Mesothelial cell of epicardium (in vitro differentiated cells): ENCODE measurements around the gene UBXN10. TPM values are rescaled to one million over a fixed set of nuclear protein-coding genes. Genes with fewer than 3 reads are reported as not detected.

Experiments used
- DNase-seq, 2 experiments: peaks; one replicate each; pipeline ENCODE4 v3.0.0; 2021; ENCODE audit warnings: low spot score in 2 of 2; ENCODE audit not compliant: unreplicated experiment in 2 of 2
- H3K27ac Mint-ChIP-seq: 2 replicates; pipeline ENCODE4 v1.8.0; 2021; ENCODE audit warnings: mixed read lengths
- H3K27me3 Mint-ChIP-seq: 2 replicates; pipeline ENCODE4 v1.8.0; 2021; ENCODE audit warnings: low read depth, mixed read lengths
- H3K36me3 Mint-ChIP-seq: 2 replicates; pipeline ENCODE4 v1.8.0; 2021; ENCODE audit warnings: mixed read lengths
- H3K4me1 Mint-ChIP-seq: 2 replicates; pipeline ENCODE4 v1.8.0; 2021; ENCODE audit warnings: mixed read lengths
- H3K4me3 Mint-ChIP-seq: 2 replicates; pipeline ENCODE4 v1.8.0; 2021; ENCODE audit warnings: mild to moderate bottlenecking, moderate library complexity, mixed read lengths
- H3K9me3 Mint-ChIP-seq: 2 replicates; pipeline ENCODE4 v1.8.0; 2021; ENCODE audit warnings: mixed read lengths
- CTCF ChIP-seq: fragments of 200-600 bp; sonication (generic); IDR thresholded peaks from one replicate; pipeline ENCODE4 v1.5.0; 2021; ENCODE audit warnings: antibody characterized with exemption; ENCODE audit not compliant: unreplicated experiment
- total RNA-seq: library from RNA; stranded (reverse); gene quantifications from 3 replicates; pipeline ENCODE4 v1.2.1, GENCODE V29; 2021

UBXN10 gene
- total RNA-seq, 1 donor from 2014 or later: 2.3 TPM

GRCh38 chr1:20182415-20182814 lies 3.5 kb upstream of the UBXN10 start:
- Mint-ChIP-seq H3K36me3 (no peaks in the 10 kb centered on the region), H3K27ac (no peak overlapping the region), H3K27me3 (peaks cover 13% of the 10 kb centered on the region), H3K4me1 (peaks cover 26% of the 10 kb centered on the region), H3K4me3 (no peak overlapping the region), H3K9me3 (peaks cover 4% of the 10 kb centered on the region)
- TF ChIP-seq CTCF: no peak
- no peak for DNase-seq

GRCh38 chr1:20183035-20183434 lies 2.9 kb upstream of the UBXN10 start:
- DNase-seq: no peak
- Mint-ChIP-seq H3K36me3 (no peaks in the 10 kb centered on the region), H3K4me3 (no peak overlapping the region), H3K27me3 (peaks cover 12% of the 10 kb centered on the region), H3K9me3 (peaks cover 4% of the 10 kb centered on the region), H3K27ac (no peak overlapping the region), H3K4me1 (peaks cover 33% of the 10 kb centered on the region)
- TF ChIP-seq CTCF: no peak

GRCh38 chr1:20183616-20184271 lies 2.2 kb upstream of the UBXN10 start:
- peaks cover 4% of the 10 kb centered on the region for H3K9me3 Mint-ChIP-seq
- no peak overlapping the region for H3K4me3 Mint-ChIP-seq
- TF ChIP-seq CTCF: no peak
- H3K4me1 Mint-ChIP-seq: peaks cover 39% of the 10 kb centered on the region
- no peak for DNase-seq
- peak overlapping the region; percentile 9 for H3K27ac Mint-ChIP-seq
- peaks cover 9% of the 10 kb centered on the region for H3K27me3 Mint-ChIP-seq
- no peaks in the 10 kb centered on the region for H3K36me3 Mint-ChIP-seq

DNA sequence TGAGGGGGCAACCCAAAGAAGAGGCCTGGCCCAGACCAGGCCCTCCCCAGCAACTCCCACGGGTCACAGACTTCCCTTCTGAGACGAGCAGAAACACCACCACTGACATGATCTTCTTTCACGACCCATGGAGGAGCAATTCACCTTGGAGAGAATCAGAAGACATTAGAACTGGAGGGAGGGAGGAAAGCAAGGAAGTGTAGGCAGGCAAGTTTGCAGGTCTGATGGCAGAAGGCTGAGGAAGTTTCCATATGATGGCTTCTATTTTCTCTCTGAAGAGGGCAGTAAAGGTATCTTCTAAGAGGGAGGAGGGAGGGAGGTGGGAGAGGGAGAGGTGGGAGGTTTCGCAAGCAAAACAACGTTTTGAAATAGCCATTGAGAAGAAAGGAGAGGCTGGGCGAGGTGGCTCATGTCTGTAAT lies 1.4 kb upstream of the UBXN10 start:
- no peak for TF ChIP-seq CTCF
- Mint-ChIP-seq H3K4me1 (peaks cover 39% of the 10 kb centered on the region), H3K9me3 (peaks cover 4% of the 10 kb centered on the region), H3K4me3 (peak overlapping the region; percentile 76), H3K27ac (no peak overlapping the region), H3K36me3 (no peaks in the 10 kb centered on the region), H3K27me3 (peaks cover 13% of the 10 kb centered on the region)
- DNase-seq: no peak

DNA sequence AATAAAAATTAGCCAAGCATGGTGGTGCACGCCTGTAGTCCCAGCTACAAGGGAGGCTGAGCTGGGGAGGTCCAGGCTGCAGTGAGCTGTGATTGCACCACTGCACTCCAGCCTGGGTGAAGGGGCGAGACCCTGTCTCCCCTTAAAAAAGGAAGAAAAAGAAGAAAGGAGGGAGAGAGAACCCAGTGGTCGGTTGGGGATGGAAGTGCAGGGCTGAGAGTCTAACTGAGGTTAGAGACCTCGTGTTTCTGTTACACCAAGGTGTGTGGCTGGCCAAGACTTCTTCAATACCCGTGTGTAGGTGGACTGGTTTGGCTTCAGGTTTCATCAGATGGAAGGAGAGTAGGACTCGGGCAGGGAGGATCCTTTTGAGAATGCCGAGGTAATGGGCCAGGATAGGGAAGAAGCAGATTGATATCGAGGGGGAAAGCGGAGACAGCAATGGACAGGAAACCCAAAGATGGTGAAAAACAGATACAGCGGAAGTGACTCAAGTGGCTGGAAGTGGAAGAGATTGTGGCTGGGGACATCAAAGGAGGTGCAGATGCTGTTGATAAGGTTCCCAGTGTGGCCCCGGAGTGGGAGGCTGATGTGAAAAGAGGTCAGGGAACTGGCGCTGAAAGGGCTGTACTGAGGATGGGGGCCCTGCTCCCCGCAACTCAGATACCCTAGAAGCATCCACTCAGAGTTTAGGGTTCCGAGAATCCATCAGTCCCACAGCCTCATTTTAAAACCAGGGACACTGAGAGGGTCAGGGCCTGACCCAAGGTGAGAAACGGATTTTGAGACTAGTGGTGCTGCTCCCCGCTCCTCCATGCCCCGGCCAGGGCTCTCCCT lies 681 bp upstream of the UBXN10 start:
- TF ChIP-seq CTCF: no peak
- Mint-ChIP-seq H3K36me3 (no peaks in the 10 kb centered on the region), H3K27ac (peak overlapping the region; percentile 51), H3K4me3 (peak overlapping the region; percentile 76), H3K4me1 (peaks cover 34% of the 10 kb centered on the region), H3K27me3 (peaks cover 18% of the 10 kb centered on the region), H3K9me3 (no peaks in the 10 kb centered on the region)
- DNase-seq: no peak
